HG02588 (cell line): ENCODE measurements around the gene SH3RF3.

ENCODE experiments used
- ATAC-seq: cut with Tn5 transposase; IDR thresholded peaks from one replicate; pipeline ENCODE4 v1.9.1; 2021; ENCODE audit warnings: mild to moderate bottlenecking, moderate library complexity; ENCODE audit not compliant: unreplicated experiment

The SH3RF3 gene

DNA sequence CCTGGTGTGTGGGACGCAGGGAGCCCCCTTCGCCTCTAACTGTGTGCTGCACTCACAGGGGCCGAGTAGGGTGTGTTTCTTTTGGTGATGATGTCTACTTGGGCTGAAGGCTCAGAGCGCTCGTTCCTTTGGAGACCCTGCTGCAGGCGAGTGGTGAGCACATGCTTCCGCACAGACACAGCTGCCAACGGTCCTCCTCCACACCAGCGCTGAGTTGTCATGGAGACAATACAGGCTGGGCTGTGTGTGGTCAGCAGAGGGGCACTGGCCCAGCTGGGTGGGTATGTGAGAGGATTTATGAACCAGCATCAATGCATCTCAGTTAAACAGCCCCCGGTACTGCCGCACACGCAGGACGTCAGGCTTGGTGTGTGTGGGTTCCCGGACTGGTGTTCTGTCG lies 143.5 kb downstream of the SH3RF3 start:
- no peak for ATAC-seq

DNA sequence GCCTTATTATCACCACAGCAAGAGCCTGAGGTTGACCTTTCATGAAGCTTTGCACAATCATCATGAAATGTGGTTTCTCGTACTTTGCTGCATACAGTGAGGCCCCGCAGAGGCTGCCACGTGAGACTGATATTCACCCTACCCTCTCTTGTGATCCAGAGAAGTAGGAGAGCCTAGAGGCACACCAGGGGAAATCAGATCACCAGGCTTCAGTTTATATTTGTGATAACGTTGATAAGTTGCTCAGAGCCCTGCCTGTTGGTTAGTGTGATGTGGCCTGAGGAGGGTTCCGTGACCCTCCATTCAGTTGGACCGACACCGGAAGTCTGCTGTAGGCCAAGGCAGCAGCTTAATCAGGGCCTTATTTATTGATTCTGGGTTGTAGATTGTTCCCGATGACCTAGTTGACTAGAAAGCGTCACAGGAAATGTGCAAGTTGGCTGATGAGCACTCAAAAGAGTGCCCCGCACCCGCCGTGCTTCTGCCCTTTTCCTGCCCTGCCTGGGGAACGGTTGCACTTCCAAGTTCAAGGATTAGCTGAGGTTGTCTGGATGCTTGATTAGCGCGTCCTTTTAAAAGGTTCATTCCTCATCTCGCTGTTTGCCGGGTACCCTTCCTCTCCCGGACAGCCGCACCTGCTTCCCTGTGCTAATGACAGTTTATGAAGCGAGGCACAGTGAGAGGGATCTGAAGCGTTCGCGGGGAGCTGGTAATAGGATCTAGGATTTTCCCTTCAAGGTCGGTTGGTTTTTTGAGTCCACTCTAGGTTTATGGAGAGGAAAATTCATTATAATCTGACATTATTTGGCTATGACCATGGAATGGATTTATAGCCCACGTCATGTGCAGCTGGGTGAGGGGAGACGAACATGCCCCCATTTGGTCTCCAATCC lies 146.4 kb downstream of the SH3RF3 start:
- no peak for ATAC-seq

DNA sequence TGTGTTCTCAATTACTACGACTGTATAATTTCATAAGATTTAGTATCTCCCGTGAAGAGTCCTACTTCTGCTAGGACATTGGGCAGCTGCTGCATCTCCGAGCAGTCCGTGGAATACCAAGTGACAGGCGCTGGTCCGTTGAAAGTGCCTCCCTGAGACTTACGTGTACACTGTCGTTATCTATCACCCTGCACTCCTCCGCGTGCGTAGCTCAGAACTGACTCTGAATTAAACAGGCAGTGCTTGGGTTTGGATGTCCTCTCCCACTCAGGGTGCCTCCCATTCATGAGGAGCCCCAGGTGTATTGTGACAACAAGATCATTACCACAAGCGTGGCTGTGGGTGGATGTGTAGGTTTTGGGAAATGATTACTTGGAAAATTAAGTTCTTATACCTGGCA lies 148.4 kb downstream of the SH3RF3 start:
- ATAC-seq = no peak

DNA sequence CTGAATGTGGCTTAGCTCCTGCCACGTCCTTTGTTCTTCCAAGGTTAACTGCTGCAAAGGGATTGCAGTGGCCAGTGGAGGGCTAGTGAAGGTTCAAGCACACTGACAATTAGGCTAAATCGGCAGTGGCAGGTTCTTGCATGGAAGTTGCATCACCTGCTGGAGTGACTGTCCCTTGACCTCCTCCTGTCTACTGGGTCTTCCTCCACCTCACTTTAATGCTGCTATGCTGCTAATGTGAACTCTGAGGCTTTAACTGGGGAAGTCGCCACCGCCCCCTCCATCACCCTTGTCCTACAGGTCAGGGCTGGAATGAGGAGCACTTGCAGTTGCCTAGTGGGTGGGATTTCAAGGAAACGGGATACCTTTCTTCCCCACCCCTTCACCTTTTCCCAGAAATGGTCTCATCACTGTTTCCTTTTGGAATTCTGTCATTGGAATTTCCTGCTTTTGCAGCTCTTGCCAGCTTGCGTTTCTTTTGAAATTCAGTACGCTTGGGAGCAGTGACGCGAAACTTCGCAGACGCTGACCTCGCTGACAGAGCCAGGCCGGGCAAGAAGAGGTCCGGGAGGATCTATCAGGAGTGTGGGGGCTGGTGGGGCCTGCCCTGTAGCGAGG lies 150.3 kb downstream of the SH3RF3 start:
- no peak for ATAC-seq

DNA sequence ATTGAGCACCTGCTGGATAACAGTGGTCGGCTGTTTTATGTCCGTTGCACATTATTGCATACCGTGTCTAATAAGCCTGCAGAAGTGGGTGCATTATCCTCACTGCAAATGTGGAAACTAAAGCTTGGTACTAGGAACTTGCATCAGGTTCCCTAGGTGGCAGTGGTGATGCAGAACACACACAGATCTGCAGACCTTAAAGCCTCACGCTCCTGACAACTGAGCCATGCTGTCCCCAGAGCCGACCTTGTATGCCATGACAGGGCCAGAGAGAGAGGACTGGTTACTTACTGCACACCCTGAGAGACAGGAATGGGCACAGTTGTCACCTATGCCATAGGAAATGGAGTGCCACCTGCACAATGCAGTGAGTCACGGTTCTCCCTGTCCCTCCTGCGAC lies 151.8 kb downstream of the SH3RF3 start:
- no peak for ATAC-seq

DNA sequence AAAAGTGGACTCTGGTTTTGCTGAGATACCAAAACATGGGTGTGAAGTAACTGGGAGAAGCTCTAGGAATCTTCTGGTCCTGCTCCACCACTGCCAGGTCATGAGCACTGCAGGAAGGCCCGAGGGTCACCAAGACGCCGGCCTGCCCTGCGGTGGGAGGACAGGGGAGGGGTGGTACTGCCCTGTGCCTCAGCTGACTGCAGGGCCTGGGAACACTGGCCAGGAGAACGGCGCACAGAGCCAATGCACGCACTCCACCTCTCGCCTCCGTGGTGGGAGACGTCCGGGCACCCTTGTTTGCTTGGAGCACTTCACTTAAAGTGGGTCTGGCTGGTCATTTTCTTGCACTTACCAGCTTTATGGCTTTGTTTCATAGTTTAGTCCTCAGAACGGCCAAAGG lies 153.4 kb downstream of the SH3RF3 start:
- ATAC-seq = no peak

DNA sequence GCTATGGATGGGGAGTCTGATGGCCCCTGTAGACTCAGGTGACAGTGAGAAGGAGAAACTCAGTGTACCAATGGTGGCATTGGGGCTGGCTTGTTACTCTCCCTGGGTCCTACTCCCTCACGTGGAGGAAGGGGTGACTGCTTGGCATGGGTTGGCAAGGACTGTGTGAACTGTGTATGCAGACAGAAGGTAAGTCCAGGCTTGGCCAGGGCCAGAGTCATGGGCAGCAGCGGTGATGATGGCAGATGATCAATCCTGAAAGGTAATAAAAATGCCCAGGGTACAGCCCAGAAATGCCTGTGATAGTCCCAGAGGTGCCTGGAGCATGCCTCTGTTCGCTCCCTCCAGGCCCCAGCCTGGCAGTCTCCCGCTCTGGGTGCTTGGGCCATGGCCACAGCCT lies 153.9 kb downstream of the SH3RF3 start:
- ATAC-seq = no peak

DNA sequence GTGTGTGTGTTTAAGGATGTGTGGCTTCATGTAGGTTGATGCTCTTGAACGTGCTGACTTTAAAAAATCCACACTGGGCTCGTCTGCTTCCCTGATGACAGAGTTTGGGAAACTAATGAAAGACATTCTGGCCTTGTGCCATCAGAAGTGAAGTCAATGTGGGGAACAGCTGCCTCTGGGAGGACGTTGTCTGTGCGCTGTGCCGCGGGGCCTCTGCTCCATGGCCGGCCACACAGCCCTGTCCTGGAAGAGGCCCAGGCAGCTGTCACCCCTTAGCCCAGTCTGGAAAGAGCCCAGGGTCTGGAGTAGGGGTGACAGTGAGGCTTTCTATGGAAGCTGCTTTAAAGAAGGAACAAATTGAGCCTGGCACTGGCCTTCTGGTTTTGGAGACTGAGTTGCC lies 155.8 kb downstream of the SH3RF3 start:
- ATAC-seq = no peak

DNA sequence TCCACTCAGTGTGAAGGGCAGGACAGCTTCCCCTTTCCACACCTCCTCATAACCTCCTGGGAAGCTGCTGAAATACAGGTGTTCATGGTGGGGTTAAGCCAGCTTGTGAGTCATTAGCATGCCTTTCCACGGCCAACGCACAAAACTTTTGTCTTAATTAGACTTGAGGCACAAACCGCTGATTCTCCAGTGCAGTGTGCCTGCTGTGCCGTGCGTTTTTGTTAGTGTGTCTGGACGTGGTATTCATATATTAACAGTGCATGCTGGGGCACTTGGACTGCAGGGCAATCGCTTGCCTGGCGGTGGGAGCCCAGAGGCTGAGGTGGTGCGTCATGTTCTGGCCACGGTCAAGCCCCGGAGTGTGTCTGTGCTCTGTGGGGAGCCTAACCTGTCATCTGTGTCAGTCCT lies 156.2 kb downstream of the SH3RF3 start:
- no peak for ATAC-seq

DNA sequence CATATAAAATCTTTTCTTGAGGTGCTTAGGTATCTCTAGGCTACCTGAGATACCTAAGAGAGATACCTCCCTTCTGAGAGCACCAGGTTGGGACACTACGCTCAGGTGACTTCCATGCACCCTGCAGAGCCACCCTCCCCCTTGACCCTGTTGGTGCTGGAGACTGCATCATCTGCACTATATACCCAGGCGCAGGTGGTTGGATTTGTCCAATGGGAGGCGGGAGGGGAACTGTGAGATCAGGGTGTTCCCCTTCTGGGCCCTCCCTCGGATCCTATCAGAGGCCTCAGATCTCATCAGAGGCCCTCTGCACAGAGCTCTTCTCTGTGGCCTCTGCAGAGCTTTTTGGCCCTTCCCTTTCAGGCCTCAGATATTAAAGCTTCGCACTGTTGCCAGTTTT lies 158.4 kb downstream of the SH3RF3 start:
- ATAC-seq = no peak

DNA sequence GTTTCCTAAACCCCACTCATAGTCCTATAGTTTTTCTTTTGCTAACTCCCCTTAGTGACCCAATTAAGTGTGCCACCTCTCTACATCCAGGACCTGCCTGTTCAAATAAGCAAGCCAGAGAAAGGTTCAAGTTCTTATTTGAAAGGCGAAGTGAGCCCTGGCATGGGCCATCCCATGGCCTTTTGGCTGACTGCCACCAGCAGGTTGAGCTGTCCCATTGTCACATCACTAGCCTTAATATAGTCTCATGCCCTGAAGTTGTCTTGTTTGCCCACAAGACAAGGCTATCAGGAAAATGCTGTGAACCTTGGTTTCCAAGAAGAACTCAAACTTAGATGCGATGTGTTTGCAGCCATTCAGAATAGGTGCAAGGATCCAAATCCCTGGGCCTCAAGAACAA lies 158.8 kb downstream of the SH3RF3 start:
- ATAC-seq = no peak

DNA sequence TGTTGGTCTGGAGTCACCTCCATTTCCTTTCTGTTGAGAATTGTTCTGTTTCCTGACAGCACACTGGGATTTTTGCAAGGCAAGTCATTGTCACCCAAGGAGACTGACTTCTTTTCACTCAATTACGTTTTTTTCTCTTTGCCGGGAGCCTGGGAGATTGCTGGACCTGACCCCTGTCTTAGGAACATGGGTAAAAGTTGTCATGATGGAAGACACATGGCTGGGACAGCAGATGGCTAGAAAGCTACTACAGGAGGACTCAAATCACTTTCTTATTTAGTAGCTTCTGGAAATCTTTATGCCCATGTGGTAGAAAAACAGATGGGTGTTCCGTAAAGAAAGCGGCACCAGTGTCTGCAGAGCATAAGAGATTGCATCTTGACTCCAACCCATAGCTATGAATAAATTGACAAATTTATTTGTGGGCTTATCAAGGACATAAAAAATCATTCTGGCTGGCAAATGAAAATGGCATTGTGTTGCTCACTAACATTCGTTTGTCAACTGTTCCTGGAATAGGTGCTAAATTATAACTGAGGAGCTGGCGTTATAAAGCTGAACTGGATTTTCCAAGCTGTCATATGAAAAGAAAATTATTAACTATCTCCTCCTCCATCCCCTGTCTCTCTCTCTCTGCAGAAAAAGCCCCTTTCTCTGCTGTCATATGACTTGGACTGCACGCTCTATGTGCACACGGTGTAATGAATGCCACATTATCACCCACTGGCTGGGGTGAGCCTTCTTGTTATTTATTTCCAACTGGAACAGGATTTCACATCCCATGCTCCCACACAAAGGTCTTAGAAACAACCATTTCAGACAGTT lies 159.8 kb downstream of the SH3RF3 start:
- no peak for ATAC-seq

DNA sequence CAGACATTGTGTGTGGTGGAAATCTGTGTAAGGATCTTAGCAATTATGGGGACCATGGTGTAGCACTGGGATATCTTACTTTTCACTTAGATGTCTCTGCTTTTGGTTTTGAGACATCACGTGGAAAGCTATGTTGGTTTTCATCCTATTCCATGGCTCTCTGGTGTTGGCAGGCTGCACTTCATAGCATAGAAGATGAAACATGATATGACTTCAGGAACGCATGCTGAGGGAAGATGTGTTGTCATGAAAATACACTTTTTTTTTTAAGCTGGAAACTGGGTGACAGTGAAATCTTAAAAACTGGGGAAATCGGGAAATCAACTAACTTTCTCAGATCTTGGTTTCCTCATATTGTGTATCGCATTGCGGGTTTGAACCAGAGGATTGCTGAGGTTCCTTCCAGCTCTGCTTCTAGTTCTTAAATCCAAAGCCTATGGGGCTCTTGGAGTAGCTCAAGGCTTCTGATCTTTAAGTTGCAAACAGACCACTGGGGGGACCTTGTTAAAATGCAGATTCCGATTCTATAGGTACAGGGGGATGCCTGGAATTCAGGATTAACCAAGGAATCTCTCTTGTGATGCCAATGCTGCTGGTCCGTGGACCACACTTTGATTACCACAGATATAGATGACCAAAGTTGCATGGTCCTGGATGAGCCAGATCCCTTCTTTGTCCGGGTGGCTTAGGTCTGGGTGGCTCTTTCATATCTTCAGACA lies 160.7 kb downstream of the SH3RF3 start:
- ATAC-seq = no peak

DNA sequence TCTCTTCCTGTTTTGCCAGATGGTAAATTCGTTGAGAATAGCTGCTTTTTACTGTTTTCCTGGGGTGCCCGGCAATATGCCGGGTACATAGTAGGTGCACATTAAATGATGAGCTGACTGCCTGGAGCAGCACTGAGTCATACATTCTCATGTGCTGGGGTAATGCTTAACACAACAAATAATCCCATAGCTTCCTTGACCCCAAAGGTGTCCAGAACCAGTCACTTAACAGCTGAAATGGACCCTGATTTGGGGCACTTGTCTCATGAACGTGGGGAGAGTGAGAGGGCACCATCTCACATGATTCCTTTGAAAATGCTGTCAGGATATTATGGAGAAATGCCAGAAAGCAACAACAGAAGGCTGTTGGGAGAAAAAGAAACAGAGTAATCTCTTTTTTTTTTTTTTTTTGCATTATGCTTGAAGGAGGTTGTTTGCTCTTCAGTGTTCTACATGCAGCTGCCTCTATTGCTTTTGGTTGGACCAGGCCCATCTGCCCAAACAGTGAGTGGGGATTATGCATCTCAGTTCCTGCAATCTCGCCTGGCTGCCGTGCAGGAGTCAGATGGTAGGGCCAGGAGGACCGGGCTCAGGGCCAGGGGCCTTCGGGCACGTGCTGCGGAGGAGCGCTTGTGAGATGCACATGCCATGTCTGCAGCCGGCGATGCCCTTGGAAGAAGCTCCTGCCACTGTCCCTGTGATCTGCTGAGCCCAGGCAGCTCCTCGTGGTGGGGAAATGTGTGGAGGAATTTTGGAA lies 162.1 kb downstream of the SH3RF3 start:
- no peak for ATAC-seq

DNA sequence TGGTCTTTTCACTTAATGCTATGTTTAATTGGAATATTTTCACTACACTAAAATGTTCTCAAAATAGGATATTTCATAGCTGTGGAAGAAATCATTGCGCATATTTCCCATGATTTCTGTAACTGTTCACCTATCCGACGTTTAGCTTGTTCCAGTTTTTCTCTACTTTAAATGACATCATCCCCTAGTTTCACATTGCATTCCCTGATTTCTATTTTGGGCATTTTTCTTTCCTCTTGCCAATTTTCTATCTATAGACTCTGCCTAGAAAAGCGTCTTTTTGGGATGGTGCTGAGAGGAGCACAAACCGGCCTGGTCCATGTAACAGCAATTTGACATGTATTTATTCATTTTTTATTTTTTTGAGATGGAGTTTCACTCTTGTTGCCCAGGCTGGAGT lies 163.4 kb downstream of the SH3RF3 start:
- ATAC-seq = no peak

DNA sequence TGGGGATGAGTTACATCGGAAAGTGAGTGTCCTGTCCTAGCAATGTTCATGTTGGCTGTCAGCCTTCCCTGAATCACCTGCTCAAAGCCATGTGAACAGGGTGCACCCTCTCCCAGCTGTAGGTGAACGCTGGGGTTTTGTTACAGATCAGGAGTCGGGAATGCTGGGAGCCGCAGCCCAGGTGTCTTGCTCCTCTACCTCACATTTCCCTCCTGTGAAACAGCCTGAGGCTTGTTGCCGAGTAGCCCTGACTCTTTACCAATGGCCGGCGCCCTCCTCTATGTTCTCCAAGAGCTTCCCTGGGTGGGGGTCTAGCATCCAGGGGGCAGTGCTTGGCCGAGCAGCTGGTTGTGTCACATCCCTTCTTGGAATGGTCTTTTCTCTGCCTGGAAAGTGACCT lies 164.7 kb downstream of the SH3RF3 start:
- ATAC-seq = no peak

DNA sequence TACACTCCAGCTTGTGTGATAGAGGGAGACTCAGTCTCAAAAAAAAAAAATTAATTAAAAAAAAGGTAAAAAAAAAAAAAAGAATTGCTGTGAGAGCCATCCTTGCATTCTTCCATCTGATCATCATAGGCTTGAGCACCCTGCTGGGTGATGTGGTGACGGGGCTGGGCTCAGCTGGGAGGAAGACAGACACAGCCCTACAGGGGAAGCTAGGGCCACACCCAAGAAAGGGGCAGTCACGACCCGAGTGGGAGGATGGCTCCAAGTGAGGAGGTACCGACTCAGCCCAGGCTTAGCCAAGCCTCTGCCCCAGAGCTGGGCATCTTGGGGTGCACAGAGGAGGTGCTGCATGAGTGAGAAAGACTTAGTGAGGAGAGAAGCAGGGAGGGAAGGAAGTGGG lies 165.5 kb downstream of the SH3RF3 start:
- no peak for ATAC-seq

DNA sequence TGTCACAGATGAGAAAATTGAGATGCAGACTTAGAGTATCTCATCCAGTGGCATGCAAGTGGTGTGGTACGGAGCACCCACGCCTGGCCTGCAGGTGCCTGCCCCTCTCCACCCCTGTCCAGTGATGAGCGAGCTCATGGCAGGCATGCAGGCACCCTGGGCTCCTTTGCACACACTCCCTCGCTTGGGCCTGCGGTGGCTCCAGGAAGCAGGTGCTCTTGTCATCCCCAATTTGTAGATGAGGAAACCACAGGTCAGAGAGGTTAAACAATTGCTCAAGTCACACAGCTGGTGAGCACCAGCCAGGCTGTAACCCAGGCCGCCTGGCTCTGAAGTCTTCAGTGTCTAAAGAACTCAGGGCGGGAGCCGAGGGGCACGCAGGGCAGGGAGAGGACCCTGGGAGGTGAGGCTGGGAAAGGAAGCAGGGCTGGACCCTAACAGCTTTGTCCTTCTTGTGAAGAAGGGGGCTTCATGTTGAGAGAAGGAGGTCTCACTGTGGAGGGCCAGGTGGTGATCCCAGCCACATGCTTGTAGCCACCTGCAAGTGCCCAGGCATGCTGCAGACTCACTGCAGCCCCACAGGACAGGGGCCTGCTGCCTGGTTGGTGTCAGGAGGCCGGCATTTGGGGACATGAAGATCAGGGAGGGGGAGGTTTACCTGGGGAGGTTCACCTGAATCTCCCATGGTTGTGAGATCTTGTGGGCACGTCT lies 166.2 kb downstream of the SH3RF3 start:
- ATAC-seq = no peak

DNA sequence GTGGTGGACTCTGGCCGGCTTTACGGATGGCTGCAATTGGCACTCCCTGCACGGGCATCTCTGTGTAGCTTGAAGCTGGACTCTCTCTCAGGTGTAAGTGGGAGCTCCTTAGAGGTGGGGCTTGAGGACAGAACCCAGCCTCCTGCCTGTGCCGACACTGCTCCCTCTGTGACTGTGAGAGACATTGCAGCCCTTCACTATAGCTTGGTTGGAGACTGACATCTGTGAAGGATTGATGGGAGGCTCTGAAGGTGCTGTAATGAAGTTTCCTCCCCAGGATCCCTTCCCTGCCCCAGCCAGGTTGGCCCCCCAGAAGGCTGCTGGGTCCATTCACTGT lies 166.7 kb downstream of the SH3RF3 start:
- ATAC-seq = no peak
